Measurements from ENCODE around the gene OR10A5.

DNA sequence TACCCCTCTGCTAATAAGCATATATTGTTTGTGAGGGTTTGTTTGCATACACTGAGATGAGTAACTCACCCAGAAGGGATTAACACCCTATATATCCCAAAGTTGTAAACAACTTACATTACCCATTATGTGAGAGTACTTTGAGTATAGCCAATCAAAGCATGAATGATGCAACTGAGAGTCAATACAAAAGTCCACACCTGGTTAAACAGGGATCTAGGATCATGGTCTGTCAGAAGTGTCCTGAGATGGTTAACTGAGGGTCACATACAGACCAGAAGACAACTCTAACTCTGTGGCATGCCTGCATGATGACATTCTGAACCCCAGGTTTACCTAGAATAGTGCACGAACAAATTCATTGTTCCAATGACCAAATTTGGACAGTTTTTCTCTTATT is 17.4 kb upstream of the OR10A5 start:
- TF ChIP-seq, protein P1, sequence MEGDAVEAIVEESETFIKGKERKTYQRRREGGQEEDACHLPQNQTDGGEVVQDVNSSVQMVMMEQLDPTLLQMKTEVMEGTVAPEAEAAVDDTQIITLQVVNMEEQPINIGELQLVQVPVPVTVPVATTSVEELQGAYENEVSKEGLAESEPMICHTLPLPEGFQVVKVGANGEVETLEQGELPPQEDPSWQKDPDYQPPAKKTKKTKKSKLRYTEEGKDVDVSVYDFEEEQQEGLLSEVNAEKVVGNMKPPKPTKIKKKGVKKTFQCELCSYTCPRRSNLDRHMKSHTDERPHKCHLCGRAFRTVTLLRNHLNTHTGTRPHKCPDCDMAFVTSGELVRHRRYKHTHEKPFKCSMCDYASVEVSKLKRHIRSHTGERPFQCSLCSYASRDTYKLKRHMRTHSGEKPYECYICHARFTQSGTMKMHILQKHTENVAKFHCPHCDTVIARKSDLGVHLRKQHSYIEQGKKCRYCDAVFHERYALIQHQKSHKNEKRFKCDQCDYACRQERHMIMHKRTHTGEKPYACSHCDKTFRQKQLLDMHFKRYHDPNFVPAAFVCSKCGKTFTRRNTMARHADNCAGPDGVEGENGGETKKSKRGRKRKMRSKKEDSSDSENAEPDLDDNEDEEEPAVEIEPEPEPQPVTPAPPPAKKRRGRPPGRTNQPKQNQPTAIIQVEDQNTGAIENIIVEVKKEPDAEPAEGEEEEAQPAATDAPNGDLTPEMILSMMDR (IDR thresholded peaks at IDR 0.05), result no peak
- TF ChIP-seq POLR2A (IDR thresholded peaks at IDR 0.05) (no peak), EP300 (IDR thresholded peaks at IDR 0.05) (no peak)
